Duodenal mucosa (tissue), 2 donors: ENCODE results near the gene SRM.
"Not testable (repeated sequence)": the region's sequence is repeated elsewhere in the genome, so short reads cannot be mapped to it uniquely, and the experiment has no call there.

Source experiments
- H3K27ac ChIP-seq: one replicate; pipeline ENCODE4 v1.7.0; 2013; ENCODE audit warnings: low read depth, low read length
- H3K27me3 ChIP-seq, 2 donors: one replicate each; pipeline ENCODE4 v1.7.0; 2013; ENCODE audit warnings: low read length in 2 of 2, control low read depth in 1 of 2; ENCODE audit not compliant: insufficient read depth in 2 of 2, control insufficient read depth in 1 of 2
- H3K36me3 ChIP-seq, 2 donors: one replicate each; pipeline ENCODE4 v1.7.0; 2013; ENCODE audit warnings: low read length in 2 of 2, control low read depth in 1 of 2; ENCODE audit not compliant: insufficient read depth in 2 of 2, control insufficient read depth in 1 of 2
- H3K4me1 ChIP-seq, 2 donors: one replicate each; pipeline ENCODE4 v1.7.0; 2013; ENCODE audit warnings: low read length in 2 of 2, control low read depth in 1 of 2; ENCODE audit not compliant: insufficient read depth in 2 of 2, control insufficient read depth in 1 of 2
- H3K4me3 ChIP-seq, 2 donors: one replicate each; pipeline ENCODE4 v1.7.0; 2013; ENCODE audit warnings: low read length in 2 of 2, low read depth in 1 of 2
- H3K9ac ChIP-seq, 2 donors: one replicate each; pipeline ENCODE4 v1.7.0; 2013; ENCODE audit warnings: low read length in 2 of 2, low read depth in 1 of 2
- H3K9me3 ChIP-seq, 2 donors: one replicate each; pipeline ENCODE4 v1.7.0; 2013; ENCODE audit warnings: low read length in 2 of 2, control low read depth in 1 of 2; ENCODE audit not compliant: control insufficient read depth in 1 of 2

SRM gene

DNA sequence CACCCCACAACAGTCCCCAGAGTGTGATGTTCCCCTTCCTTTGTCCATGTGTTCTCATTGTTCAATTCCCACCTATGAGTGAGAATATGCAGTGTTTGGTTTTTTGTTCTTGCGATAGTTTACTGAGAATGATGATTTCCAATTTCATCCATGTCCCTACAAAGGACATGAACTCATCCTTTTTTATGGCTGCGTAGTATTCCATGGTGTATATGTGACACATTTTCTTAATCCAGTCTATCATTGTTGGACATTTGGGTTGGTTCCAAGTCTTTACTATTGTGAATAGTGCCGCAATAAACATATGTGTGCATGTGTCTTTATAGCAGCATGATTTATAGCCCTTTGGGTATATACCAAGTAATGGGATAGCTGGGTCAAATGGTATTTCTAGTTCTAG lies 24.0 kb upstream of the SRM start:
- H3K4me1 ChIP-seq, H3K27me3 ChIP-seq, H3K9ac ChIP-seq, H3K9me3 ChIP-seq, H3K4me3 ChIP-seq, H3K27ac ChIP-seq: not testable (repeated sequence)
- peaks cover 38 to 57% of the 10 kb centered on the region in 2 donors for H3K36me3 ChIP-seq

DNA sequence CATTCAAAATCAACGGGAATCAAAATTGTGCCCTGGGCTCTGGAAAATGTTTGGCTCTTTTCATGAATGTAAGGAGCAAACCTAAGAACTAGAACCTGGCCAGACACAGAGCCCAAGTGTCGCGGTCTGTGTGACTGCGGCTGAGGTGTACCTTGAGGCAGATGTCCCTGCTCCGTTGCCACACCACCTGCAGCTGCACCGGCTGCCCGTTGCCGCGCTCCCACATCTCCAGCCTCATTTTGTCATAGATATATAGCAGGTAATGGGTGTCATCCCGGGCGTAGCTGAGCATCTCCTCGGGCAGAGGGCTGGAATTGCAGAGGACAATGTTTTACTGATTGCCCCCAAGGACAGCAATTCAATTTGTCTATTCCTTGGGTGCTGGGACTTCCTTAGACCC lies 21.1 kb upstream of the SRM start:
- Histone ChIP-seq H3K4me1 (no peaks in the 10 kb centered on the region), H3K9me3 (no peaks in the 10 kb centered on the region), H3K36me3 (peaks cover 31 to 62% of the 10 kb centered on the region in 2 donors), H3K27me3 (no peaks in the 10 kb centered on the region), H3K9ac (no peak overlapping the region), H3K4me3 (no peak overlapping the region), H3K27ac (no peak overlapping the region)

DNA sequence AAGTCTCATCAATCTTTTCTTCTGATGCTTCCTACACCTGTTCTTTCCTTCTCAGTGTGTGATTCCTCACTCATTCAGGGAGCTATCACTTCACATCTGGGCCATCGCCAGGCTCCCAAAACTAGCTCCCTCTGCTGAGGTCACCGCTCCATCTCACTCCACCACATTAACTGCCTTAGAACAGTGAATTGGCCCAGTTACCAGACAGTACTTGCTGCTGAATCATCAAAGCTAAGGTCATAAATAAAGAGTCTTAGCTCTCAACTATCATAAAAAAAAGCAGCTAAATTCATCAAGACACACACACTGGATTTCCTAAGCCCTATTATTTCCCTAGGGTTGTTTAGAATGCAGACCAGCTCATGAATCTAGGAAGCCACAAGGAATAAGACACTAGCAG lies 18.8 kb upstream of the SRM start:
- peaks cover 41 to 81% of the 10 kb centered on the region in 2 donors for H3K36me3 ChIP-seq
- no peaks in the 10 kb centered on the region for H3K9me3 ChIP-seq
- H3K9ac ChIP-seq = no peak overlapping the region
- H3K27ac ChIP-seq = no peak overlapping the region
- no peak overlapping the region for H3K4me3 ChIP-seq
- H3K27me3 ChIP-seq = no peaks in the 10 kb centered on the region
- no peaks in the 10 kb centered on the region for H3K4me1 ChIP-seq

DNA sequence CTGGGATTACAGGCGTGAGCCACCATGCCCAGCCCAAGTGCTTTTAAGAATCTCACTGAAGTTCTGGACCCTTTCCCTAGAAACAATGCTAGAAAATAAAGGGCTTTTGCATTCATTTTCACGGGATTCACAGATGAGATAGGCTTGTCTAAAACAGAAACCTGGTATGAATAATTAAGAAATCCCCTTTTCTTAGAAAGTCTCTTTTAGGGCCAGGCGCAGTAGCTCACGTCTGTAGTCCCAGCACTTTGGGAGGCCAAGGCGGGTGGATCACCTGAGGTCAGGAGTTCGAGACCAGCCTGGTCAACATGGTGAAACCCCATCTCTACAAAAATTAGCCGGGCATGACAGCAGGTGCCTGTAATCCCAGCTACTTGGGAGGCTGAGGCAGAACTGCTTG lies 13.6 kb upstream of the SRM start:
- not testable (repeated sequence) for H3K9me3 ChIP-seq, H3K27ac ChIP-seq, H3K4me3 ChIP-seq, H3K4me1 ChIP-seq, H3K9ac ChIP-seq, H3K27me3 ChIP-seq
- peaks cover 37 to 90% of the 10 kb centered on the region in 2 donors for H3K36me3 ChIP-seq

DNA sequence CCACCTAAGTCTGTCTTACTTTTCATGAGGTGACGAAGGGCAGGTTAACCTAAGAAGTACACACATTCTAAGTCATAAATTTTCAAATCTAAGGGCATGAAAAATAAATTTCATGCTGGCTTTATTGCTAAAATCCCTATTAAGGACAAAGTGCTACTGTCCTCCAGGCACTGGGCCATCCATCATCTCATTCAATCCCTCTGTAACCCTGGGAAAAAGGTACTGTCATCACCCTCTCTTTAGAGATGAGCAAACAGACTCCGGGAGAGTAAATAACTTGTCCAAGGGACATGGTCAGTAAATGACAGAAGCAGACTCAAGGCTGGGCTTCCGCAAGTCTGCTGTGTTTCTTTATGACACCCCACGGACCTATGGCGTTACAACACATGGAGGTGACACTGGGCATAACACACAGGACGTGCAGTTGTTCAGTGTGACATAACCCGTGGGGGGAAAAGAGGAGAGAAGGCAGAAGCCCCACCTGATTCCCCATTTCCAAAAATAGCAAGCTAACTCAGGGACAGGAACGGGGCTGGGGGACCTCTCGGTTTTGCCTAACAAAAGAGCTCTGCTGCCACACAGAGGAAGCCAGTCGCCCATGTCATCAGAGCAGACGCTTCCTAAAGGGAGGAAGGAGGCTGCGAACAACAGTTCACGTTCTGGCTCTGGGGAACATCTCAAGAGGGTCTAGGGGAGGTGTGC lies 12.5 kb upstream of the SRM start:
- Histone ChIP-seq H3K27ac (no peak overlapping the region), H3K36me3 (peaks cover 43 to 93% of the 10 kb centered on the region in 2 donors), H3K9me3 (no peaks in the 10 kb centered on the region), H3K27me3 (no peaks in the 10 kb centered on the region), H3K4me3 (no peak overlapping the region), H3K4me1 (no peaks in the 10 kb centered on the region), H3K9ac (no peak overlapping the region)

DNA sequence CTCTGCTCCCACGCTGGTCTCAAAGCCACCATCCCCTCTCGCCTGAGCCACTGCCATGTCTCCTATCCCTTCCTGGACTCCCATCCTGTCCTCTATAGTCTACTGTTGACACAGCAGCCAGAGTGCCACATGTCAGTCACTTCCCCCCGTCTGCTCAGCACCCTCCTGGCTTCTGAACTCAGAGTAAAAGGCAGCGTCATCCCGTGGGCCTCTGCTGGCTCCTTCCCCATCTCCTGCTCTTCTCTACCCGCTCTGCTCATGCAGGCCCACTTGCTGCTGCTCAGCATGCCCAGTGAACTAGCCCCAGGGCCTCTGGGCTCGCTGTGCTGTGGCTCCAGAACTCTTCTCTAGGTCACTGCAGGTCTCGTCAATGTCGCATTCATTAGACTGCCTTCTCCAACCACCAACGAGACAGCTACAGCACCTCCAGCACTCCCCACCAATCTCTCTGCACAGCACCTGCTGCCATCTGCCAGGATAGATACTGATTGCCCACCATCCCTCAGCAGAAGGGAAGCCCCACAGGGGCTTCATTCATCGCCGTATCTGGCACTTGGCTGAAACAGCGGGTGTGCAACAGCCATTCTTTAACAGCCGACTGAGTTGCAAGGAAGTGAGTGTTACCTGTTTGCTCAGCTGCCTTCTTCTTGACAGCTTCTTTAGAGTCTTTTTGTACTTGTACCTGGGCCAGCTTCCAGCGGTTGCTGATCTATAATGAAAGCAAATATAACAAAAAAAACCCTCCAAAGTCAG lies 11.8 kb upstream of the SRM start:
- H3K36me3 ChIP-seq = peaks cover 40 to 88% of the 10 kb centered on the region in 2 donors
- no peak overlapping the region for H3K9ac ChIP-seq
- H3K27ac ChIP-seq = no peak overlapping the region
- H3K4me3 ChIP-seq = no peak overlapping the region
- no peaks in the 10 kb centered on the region for H3K27me3 ChIP-seq
- H3K9me3 ChIP-seq = no peaks in the 10 kb centered on the region
- H3K4me1 ChIP-seq = no peaks in the 10 kb centered on the region

DNA sequence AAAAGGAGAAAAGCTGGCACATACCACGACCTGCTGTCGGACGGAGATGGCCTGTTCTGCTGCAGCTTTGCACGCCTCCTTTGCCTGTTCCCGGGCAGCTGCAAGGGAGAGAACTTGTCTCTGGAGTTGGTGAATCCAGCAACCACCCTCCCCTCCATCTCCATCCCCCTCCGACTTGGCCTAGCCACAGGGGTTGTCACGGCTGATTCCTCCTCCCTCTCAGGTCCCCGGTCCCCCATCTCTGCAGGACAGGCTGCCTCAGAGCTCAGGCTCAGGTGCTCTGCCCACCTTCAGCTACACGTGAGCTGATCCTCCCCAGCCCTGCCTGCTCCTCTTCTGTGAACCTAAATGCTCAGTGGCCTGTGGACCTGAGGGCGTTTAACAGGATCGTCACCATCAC lies 11.1 kb upstream of the SRM start:
- H3K4me3 ChIP-seq = no peak overlapping the region
- H3K27ac ChIP-seq = no peak overlapping the region
- peaks cover 35 to 87% of the 10 kb centered on the region in 2 donors for H3K36me3 ChIP-seq

DNA sequence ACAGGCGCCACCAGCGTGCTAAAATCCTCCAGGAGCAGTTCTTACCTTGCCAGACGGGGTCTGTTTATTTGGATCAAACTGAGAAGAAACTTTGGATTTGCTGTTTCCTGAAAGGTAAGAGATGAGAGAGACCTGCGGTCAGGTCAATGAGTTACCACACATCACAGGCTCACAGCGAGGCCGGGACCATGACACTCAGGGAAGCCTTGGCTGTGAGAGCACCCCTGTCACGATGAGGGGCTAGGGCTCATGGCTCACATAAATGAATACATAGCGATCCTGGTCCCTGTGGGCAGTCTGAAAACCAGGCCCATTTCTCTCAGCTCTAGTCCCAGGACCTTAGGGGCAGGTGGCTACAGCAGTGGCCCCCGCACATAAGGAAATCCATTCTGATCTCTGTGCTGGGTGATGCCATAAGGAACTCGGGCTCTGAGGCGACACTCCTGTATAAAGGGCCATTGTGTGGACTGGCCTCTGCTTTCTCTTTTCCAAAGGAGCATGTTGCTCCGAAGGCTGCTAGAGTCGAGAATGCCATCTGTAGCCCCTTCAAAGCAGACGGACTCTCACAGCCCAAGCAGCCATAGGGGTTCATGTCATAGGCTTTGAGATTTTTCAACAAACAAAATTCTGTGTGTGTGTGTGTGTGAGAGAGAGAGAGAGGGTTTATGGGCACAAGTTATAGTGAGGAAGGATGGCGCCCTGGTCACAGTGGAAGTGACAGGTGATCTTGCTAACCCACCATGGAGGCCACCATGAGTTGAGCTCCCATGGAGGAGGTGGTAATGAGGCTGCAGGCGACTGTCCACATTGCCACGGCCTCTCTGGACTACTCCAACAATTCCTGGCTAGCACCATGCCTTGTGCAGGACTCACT lies 9.0 kb upstream of the SRM start:
- Histone ChIP-seq H3K9ac (no peak overlapping the region), H3K27ac (no peak overlapping the region), H3K27me3 (no peaks in the 10 kb centered on the region), H3K36me3 (peaks cover 32 to 83% of the 10 kb centered on the region in 2 donors), H3K9me3 (no peaks in the 10 kb centered on the region), H3K4me1 (no peaks in the 10 kb centered on the region), H3K4me3 (no peak overlapping the region)

More for the DNA sequence above, 11.1 kb upstream of the SRM start:
- H3K4me1 ChIP-seq = no peaks in the 10 kb centered on the region
- H3K9me3 ChIP-seq = no peaks in the 10 kb centered on the region
- H3K27me3 ChIP-seq = no peaks in the 10 kb centered on the region
- no peak overlapping the region for H3K9ac ChIP-seq

DNA sequence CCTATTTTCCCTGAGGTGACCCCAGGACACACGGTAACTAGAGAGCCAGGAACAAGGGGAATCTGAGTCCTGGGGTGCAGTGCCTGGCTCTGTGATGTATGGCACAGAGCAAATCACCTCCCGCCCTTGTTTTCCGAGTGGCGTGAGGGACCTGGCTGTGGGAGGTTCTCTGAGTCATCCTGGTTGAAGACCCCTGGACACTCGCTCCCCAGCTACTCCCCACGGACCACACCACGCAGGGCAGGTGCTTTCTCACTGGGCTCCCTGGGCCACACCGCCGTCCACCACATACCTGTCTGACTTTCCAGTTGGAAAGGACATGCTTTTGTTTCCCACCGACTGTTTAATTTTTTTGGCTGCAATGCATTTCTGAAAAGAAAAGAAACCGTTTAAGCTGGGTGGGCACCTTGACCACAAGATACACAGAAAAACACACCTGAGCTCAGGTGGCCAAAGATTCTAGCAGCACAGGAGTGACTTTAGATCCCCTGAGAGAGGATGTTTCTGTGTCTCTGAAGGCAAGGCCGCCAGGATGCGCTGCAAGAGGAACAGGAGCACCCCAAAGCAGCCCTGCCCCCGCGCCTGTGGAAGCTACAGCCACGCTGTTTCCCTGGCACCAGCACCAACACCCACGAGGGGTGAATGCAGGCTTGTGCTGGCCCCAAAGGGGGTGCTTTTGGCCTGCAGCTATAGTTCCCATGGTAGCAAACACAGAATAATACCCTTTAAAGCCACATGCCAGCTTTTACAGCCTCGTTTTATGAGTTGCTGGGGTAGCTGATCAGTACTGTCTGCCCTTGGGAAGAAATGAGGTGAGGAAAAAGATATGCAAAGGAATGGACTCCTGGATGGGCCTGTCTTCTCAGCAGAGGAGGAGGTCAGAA lies 8.1 kb upstream of the SRM start:
- Histone ChIP-seq H3K4me3 (no peak overlapping the region), H3K36me3 (peaks cover 30 to 78% of the 10 kb centered on the region in 2 donors), H3K27me3 (no peaks in the 10 kb centered on the region), H3K27ac (no peak overlapping the region), H3K4me1 (no peaks in the 10 kb centered on the region), H3K9me3 (no peaks in the 10 kb centered on the region), H3K9ac (no peak overlapping the region)
